Activated T-helper 17 cell treated with anti-CD3 and anti-CD28 coated beads, Interleukin-2, amount 50 U/mL, for 72 hours (primary cell): ENCODE results near the gene NEUROG3. TPM values are rescaled to one million over a fixed set of nuclear protein-coding genes. Genes with fewer than 3 reads are reported as not detected.

ENCODE experiments used
- ATAC-seq: fragments of 150-1000 bp; cut with Tn5 transposase; replicated peaks from 2 replicates; pipeline ENCODE4 v1.10.0; 2021; ENCODE audit warnings: mild to moderate bottlenecking, moderate library complexity
- H3K27ac Mint-ChIP-seq: one replicate; pipeline ENCODE4 v1.8.0; 2022; ENCODE audit warnings: mixed read lengths
- H3K27me3 Mint-ChIP-seq: one replicate; pipeline ENCODE4 v1.8.0; 2022; ENCODE audit warnings: mixed read lengths
- H3K36me3 Mint-ChIP-seq: one replicate; pipeline ENCODE4 v1.8.0; 2022; ENCODE audit warnings: low read depth, mild to moderate bottlenecking, mixed read lengths
- H3K4me1 Mint-ChIP-seq: one replicate; pipeline ENCODE4 v1.8.0; 2022; ENCODE audit warnings: mixed read lengths
- H3K4me3 Mint-ChIP-seq: one replicate; pipeline ENCODE4 v1.8.0; 2022; ENCODE audit warnings: mild to moderate bottlenecking, mixed read lengths
- H3K9me3 Mint-ChIP-seq: one replicate; pipeline ENCODE4 v1.8.0; 2022; ENCODE audit warnings: mixed read lengths
- total RNA-seq, 2 donors: library from RNA; stranded (reverse); gene quantifications; one replicate each; pipeline ENCODE4 v1.2.3, GENCODE V29; 2022

NEUROG3 gene, protein sequence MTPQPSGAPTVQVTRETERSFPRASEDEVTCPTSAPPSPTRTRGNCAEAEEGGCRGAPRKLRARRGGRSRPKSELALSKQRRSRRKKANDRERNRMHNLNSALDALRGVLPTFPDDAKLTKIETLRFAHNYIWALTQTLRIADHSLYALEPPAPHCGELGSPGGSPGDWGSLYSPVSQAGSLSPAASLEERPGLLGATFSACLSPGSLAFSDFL
- 1 to 10 TPM in 1 of 2 donors, under 1 TPM in 1; 0.78 to 1.1 TPM for total RNA-seq

DNA sequence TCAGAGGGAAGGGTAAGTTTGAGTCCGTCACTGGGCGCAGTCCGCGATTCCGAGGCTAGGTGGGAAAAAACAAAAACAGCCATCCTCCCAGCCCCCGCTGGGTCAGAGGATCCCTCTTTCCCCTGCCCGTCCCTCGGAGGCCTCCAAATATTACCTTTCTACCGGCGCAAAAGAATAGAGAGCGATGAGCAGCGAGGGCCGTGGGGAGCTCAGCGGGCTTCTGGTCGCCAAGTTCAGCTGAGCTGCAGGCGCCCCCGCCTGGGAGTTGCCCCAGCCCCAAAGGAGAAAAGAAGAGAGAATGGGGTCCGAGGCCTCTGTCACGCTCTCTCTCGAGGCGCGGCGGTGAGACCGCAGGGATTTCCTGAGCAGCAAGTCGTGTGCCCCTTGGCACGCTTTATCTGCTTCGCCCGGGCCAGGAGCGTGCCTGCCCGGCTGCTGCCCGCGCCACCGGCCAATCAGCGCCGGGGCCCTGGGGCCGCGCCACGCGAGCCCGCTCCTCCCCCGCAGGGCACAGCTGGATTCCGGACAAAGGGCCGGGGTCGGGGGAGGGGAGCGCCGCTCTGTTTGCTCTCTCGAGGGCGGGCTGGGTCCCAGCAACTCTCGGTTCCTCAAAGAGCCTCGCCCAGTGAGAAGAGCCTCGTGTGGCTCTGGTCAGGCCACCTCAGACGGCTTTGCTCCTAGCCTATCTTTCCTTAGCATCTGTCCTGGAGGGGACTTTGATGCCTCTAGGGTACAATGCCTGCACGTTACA lies at the start of gene NEUROG3:
NEUROG3 (minus strand) TSS at position 367 of the 751 bp plus-strand sequence. CDS start 379 bp downstream, outside the sequence.
- Mint-ChIP-seq H3K4me1 (peaks cover 6% of the 10 kb centered on the region), H3K27ac (no peak within 1 kb of the TSS), H3K36me3 (peaks cover 8% of the 10 kb centered on the region), H3K27me3 (peaks cover 66% of the 10 kb centered on the region), H3K9me3 (no peaks in the 10 kb centered on the region), H3K4me3 (peak within 1 kb of the TSS; percentile 78)
- peak; percentile 25 for ATAC-seq

DNA sequence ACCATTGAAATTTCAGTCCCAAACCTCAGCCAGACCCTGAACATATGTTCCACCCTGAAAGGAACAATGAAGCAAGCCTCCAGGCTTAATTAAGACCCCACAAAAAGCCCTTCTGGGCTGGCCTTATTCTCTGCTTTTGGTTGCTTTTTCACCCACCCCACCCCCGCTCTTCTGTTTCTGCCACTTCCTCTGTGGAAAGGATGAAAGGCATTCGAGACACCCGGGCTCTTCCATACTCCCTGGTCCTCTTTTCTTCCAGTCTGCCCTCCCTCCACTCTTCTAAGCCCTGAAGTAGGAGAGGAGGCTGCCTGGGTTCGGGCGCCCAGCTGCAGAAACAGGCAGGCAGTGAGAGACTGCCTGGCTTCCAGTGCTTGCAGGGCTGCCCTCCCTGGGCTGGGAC lies 47.4 kb upstream of the NEUROG3 start:
- H3K36me3 Mint-ChIP-seq, result no peaks in the 10 kb centered on the region
- H3K9me3 Mint-ChIP-seq, result peaks cover 8% of the 10 kb centered on the region
- peaks cover 13% of the 10 kb centered on the region for H3K4me1 Mint-ChIP-seq
- H3K4me3 Mint-ChIP-seq, result no peak overlapping the region
- H3K27me3 Mint-ChIP-seq, result peaks cover 5% of the 10 kb centered on the region
- ATAC-seq, result no peak
- H3K27ac Mint-ChIP-seq, result no peak overlapping the region

GRCh38 chr10:69619626-69620025 lies 46.4 kb upstream of the NEUROG3 start:
- Mint-ChIP-seq H3K36me3 (no peaks in the 10 kb centered on the region), H3K4me3 (no peak overlapping the region), H3K9me3 (peaks cover 8% of the 10 kb centered on the region), H3K27ac (no peak overlapping the region), H3K27me3 (peaks cover 5% of the 10 kb centered on the region), H3K4me1 (peaks cover 12% of the 10 kb centered on the region)
- ATAC-seq, result no peak

DNA sequence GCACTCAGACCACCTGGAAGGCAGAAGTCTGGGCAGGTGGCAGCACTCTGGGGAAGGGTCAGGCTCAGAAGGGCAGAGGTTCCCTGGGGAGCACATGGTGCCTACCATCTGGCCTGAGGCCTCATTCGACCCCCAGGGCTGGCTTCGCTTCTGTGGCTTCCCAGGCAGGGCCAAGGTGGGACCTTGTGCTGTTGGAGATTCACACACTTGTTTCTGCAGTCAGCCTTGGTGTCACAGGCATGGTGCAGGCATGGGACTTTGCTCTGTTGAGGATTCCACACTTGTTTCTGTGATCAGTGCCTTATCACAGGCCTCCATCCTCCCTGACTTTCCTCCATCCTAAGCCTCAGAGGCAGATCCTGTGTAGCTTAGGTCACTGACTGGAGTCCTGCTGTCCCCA lies 45.5 kb upstream of the NEUROG3 start:
- ATAC-seq, result no peak

DNA sequence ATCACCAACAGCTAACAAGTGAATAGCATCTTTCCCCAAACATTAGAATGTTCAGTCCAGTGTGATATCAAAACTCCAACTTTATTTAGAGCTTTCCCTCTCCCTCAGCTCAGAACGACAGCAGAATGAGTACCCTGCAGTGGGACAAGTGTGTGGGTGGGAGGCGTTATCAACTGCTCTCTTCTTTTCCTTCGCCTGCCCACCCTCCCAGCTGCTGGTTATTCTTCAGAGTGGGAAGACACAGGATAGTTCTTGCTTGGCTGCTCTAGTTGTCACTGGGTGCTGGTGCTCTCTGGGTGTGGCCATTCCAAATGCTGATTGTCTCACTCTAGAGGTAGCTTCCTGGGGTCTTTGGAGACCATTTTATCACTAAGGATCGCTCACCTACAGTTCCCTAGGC lies 43.1 kb upstream of the NEUROG3 start:
- no peak for ATAC-seq
- Mint-ChIP-seq H3K27ac (no peak overlapping the region), H3K4me1 (no peaks in the 10 kb centered on the region), H3K27me3 (peaks cover 5% of the 10 kb centered on the region), H3K9me3 (no peaks in the 10 kb centered on the region), H3K4me3 (no peak overlapping the region), H3K36me3 (no peaks in the 10 kb centered on the region)

More for the DNA sequence above, 45.5 kb upstream of the NEUROG3 start:
- Mint-ChIP-seq H3K4me3 (no peak overlapping the region), H3K27ac (no peak overlapping the region), H3K4me1 (peaks cover 5% of the 10 kb centered on the region), H3K36me3 (no peaks in the 10 kb centered on the region), H3K27me3 (peaks cover 5% of the 10 kb centered on the region), H3K9me3 (peaks cover 5% of the 10 kb centered on the region)

GRCh38 chr10:69614130-69614529 lies 40.9 kb upstream of the NEUROG3 start:
- no peaks in the 10 kb centered on the region for H3K4me1 Mint-ChIP-seq
- no peak for ATAC-seq

DNA sequence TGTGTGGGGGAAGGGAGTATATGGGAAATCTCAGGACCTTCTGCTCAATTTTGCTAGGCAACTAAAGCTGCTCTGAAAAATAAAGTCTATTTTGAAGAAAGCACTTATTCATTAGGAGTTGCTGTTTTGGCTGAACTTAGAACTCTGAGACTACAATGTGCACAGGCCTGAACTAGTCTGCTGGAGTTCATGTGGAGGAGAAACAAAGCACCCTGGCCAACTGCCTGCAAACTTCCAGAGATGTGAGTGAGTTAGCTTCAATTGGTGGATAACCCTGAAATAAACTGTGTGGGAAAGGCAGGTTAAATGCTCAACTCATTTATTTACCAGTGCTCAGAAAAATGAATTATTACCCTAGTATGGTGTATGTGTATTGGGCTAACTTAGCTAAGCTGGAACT lies 39.5 kb upstream of the NEUROG3 start:
- Mint-ChIP-seq H3K4me3 (no peak overlapping the region), H3K27ac (no peak overlapping the region), H3K9me3 (peaks cover 4% of the 10 kb centered on the region), H3K4me1 (no peaks in the 10 kb centered on the region), H3K36me3 (no peaks in the 10 kb centered on the region), H3K27me3 (peaks cover 5% of the 10 kb centered on the region)
- no peak for ATAC-seq

More at GRCh38 chr10:69614130-69614529, 40.9 kb upstream of the NEUROG3 start:
- H3K27me3 Mint-ChIP-seq, result peaks cover 5% of the 10 kb centered on the region
- H3K9me3 Mint-ChIP-seq, result no peaks in the 10 kb centered on the region
- H3K27ac Mint-ChIP-seq, result no peak overlapping the region
- H3K36me3 Mint-ChIP-seq, result no peaks in the 10 kb centered on the region
- no peak overlapping the region for H3K4me3 Mint-ChIP-seq

DNA sequence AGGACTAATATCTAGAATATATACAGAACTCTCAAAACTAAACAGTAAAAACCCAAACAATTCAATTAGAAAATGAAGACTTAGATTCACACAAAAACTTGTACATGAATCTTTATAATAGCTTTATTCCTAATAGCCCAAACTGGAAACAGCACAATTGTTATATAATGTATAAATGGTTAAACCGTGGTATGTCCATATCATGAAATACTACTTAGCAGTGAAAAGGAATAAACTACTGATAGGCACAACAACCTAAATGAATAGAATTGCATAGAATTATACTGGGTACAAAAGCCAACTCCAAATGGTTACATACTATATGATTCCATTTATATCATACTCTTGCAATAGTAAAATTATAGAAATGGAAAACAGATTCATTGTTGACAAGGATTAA lies 35.9 kb upstream of the NEUROG3 start:
- ATAC-seq, result no peak
- Mint-ChIP-seq H3K4me3 (no peak overlapping the region), H3K27me3 (peaks cover 2% of the 10 kb centered on the region), H3K27ac (no peak overlapping the region), H3K9me3 (peaks cover 4% of the 10 kb centered on the region), H3K36me3 (no peaks in the 10 kb centered on the region), H3K4me1 (no peaks in the 10 kb centered on the region)

GRCh38 chr10:69600761-69601330 lies 27.6 kb upstream of the NEUROG3 start:
- Mint-ChIP-seq H3K36me3 (no peaks in the 10 kb centered on the region), H3K9me3 (no peaks in the 10 kb centered on the region), H3K4me1 (no peaks in the 10 kb centered on the region), H3K4me3 (no peak overlapping the region), H3K27me3 (peaks cover 32% of the 10 kb centered on the region), H3K27ac (no peak overlapping the region)
- ATAC-seq, result no peak

DNA sequence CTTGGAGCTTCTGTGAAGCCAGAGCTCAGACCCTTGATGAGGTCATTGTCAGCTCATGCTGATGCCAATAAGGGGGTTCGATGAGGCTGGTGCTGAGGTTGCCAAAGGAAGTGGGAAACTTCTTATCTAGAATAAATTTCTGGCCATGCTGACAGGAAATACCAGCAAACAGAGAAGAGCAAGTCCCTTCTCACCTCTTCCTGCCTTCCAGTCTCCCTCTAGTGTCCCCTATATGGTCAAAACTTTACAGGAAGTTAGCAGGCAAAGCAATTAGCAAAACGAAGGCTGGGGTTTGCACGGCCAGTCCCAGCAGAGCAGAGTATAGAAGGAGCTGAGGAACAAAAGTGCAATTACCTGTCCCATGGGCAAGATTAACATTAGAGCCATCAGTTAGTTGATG lies 15.1 kb upstream of the NEUROG3 start:
- H3K4me1 Mint-ChIP-seq, result peaks cover 11% of the 10 kb centered on the region
- peak overlapping the region; percentile 12 for H3K27ac Mint-ChIP-seq
- no peaks in the 10 kb centered on the region for H3K27me3 Mint-ChIP-seq
- H3K9me3 Mint-ChIP-seq, result no peaks in the 10 kb centered on the region
- no peak overlapping the region for H3K4me3 Mint-ChIP-seq
- no peaks in the 10 kb centered on the region for H3K36me3 Mint-ChIP-seq
- ATAC-seq, result peak; percentile 50

- Mint-ChIP-seq H3K4me1 (peaks cover 11% of the 10 kb centered on the region), H3K27ac (no peak overlapping the region), H3K36me3 (no peaks in the 10 kb centered on the region), H3K27me3 (peaks cover 17% of the 10 kb centered on the region), H3K9me3 (no peaks in the 10 kb centered on the region), H3K4me3 (no peak overlapping the region)
- no peak for ATAC-seq
Observed at GRCh38 chr10:69584624-69585023, 11.4 kb upstream of the NEUROG3 start.

DNA sequence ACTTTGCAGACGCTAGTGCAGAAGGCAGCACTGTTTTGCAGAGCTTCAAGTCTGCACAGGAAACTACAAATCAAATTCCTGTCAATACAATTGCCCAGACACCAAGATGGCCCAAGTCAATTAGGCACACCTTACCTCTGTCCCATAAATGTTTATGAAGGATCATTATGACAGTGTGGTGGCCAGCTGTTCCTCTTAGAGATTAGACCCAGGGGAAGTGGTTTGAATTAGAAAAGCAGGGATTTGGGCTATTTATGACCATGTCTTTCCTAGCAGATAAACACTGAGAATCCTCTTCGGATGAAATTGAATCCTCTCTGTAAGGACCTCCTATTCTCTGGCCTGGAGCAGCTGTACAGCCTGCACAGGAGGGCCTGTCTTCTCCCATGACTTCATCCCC lies 9.9 kb upstream of the NEUROG3 start:
- no peak overlapping the region for H3K27ac Mint-ChIP-seq
- H3K9me3 Mint-ChIP-seq, result no peaks in the 10 kb centered on the region
- no peaks in the 10 kb centered on the region for H3K36me3 Mint-ChIP-seq
- no peak overlapping the region for H3K4me3 Mint-ChIP-seq
- peaks cover 29% of the 10 kb centered on the region for H3K27me3 Mint-ChIP-seq
- peaks cover 3% of the 10 kb centered on the region for H3K4me1 Mint-ChIP-seq
- no peak for ATAC-seq

DNA sequence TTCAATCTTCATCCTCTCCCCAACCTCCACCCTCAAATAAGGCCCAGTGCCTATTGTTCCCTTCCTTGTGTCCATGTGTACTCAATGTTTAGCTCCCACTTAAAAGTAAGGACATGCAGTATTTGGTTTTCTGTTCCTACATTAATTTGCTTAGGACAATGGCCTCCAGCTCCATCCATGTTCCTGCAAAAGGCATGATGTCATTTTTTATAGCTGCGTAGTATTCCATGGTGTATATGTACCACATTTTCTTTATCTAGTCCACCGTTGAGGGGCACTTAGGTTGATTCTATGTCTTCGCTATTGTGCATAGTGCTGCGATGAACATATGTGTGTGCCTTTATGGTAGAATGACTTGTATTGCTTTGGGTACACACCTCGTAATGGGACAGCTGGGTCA lies 7.2 kb upstream of the NEUROG3 start:
- Mint-ChIP-seq H3K9me3 (no peaks in the 10 kb centered on the region), H3K27me3 (peaks cover 44% of the 10 kb centered on the region), H3K4me3 (no peak overlapping the region), H3K27ac (no peak overlapping the region), H3K4me1 (no peaks in the 10 kb centered on the region), H3K36me3 (no peaks in the 10 kb centered on the region)
- ATAC-seq, result no peak

- Mint-ChIP-seq H3K27me3 (peaks cover 52% of the 10 kb centered on the region), H3K36me3 (no peaks in the 10 kb centered on the region), H3K4me1 (peaks cover 4% of the 10 kb centered on the region), H3K9me3 (no peaks in the 10 kb centered on the region), H3K27ac (no peak overlapping the region), H3K4me3 (no peak overlapping the region)
- no peak for ATAC-seq
Observed at GRCh38 chr10:69579464-69580060, 6.3 kb upstream of the NEUROG3 start.
